Measurements from ENCODE around the gene IQUB.

GRCh38 chr7:123558289-123558874 lies 24.0 kb upstream of the IQUB start:
- TF ChIP-seq CTCF (IDR thresholded peaks at IDR 0.05; ENCODE audit: low read depth, low read length) (no peak), EZH2phosphoT487 (IDR thresholded peaks at IDR 0.05; ENCODE audit: low read depth) (no peak)

Data from OCI-LY3 (cell line).